Upper lobe of right lung (tissue), 1 donor: ENCODE results near the gene RNF220. TPM values are rescaled to one million over a fixed set of nuclear protein-coding genes. Genes with fewer than 3 reads are reported as not detected.
"Not testable (repeated sequence)": the region's sequence is repeated elsewhere in the genome, so short reads cannot be mapped to it uniquely, and the experiment has no call there.

Source experiments
- ATAC-seq: fragments of 200-7000 bp; cut with Tn5 transposase; one replicate; pipeline ENCODE4 v1.9.1; 2020; ENCODE audit warnings: mild to moderate bottlenecking, moderate library complexity
- DNase-seq: peaks from one replicate; pipeline ENCODE4 v3.0.0-alpha.2; 2020
- H3K27ac ChIP-seq: fragments of 200-600 bp; one replicate; pipeline ENCODE4 v1.8.0; 2022
- H3K27me3 ChIP-seq: fragments of 200-600 bp; one replicate; pipeline ENCODE4 v1.8.0; 2022; ENCODE audit warnings: mild to moderate bottlenecking
- H3K36me3 ChIP-seq: fragments of 200-600 bp; one replicate; pipeline ENCODE4 v1.8.0; 2022
- H3K4me1 ChIP-seq: fragments of 200-600 bp; one replicate; pipeline ENCODE4 v1.8.0; 2022
- H3K4me3 ChIP-seq: fragments of 200-600 bp; one replicate; pipeline ENCODE4 v1.8.0; 2022; ENCODE audit warnings: mild to moderate bottlenecking
- H3K9me3 ChIP-seq: fragments of 200-600 bp; one replicate; pipeline ENCODE4 v1.8.0; 2022
- intact Hi-C: fragments of 100-400 bp; cut with DNase I; formaldehyde crosslinking; loops from one replicate; pipeline ENCODE4 v1.11.0; 2022
- total RNA-seq: library from RNA; stranded (reverse); fragmentation: NEBNext Ultra II Directional; extraction: Animal tissue kit (Norgen Biotek cat#: 25700); gene quantifications from one replicate; pipeline ENCODE4 v1.2.1, GENCODE V29; 2021
- TF ChIP-seq, protein P1 (sequence below): fragments of 200-600 bp; IDR thresholded peaks from one replicate; pipeline ENCODE4 v1.8.0; 2022; ENCODE audit warnings: antibody characterized with exemption
- donor health status: DM: no; HTN: yes; CAD: no; lungs with severe emphysema.

Gene RNF220
- total RNA-seq, 1 donor from 2014 or later, result 72.6 TPM

DNA sequence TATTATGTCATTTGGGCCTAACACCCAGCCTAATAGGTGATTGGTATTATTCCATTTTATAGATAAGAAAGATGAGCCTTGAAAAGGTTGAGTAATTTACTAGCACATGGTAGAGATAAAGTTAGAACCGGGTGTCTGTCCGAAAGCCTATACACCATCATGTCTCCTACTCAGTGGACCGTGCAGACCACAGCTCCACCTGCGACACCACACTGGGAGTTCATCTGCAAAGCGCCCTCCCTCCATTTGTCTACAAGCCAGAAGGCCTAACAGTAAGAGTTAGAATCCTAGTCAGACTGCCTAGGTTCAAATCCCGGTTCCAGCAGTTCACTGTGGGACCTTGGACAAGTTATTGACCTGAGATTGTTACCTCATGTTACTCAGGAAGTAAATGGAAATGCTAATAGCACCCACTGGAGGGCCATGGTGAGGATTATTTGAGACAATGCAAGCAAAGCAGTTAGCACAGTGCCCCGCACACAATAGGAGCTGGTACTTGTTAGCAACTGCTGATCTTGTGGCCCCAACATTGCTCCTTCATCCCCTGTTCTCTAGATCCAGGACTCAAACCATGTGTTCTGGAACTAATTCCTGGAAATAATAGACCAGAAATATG, 289.9 kb downstream of the RNF220 start:
- TF ChIP-seq, protein P1, sequence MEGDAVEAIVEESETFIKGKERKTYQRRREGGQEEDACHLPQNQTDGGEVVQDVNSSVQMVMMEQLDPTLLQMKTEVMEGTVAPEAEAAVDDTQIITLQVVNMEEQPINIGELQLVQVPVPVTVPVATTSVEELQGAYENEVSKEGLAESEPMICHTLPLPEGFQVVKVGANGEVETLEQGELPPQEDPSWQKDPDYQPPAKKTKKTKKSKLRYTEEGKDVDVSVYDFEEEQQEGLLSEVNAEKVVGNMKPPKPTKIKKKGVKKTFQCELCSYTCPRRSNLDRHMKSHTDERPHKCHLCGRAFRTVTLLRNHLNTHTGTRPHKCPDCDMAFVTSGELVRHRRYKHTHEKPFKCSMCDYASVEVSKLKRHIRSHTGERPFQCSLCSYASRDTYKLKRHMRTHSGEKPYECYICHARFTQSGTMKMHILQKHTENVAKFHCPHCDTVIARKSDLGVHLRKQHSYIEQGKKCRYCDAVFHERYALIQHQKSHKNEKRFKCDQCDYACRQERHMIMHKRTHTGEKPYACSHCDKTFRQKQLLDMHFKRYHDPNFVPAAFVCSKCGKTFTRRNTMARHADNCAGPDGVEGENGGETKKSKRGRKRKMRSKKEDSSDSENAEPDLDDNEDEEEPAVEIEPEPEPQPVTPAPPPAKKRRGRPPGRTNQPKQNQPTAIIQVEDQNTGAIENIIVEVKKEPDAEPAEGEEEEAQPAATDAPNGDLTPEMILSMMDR, result no peak
- DNase-seq (peak; percentile 15), ATAC-seq (no peak)
- intact Hi-C loops, result no loop called here
- Histone ChIP-seq H3K27me3 (no peaks in the 10 kb centered on the region), H3K4me1 (no peaks in the 10 kb centered on the region), H3K9me3 (no peaks in the 10 kb centered on the region), H3K4me3 (no peak overlapping the region), H3K27ac (no peak overlapping the region), H3K36me3 (no peaks in the 10 kb centered on the region)

DNA sequence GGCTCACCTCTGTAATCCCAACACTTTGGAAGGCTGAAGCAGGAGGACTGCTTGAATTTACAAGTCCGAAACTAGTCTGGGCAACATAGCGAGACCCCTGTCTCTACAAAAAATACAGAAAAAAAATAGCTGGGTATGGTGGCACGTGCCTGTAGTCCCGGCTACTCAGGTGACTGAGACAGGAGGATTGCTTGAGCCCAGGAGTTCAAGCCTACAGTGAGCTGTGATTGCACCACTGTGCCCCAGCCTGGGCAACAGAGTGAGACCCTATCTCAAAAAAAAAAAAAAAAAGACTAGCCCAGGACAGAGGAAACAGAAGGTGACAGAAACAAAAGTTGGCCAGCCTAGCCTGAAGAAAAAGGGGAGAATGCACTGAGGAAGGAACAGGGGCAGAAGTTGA, 290.6 kb downstream of the RNF220 start:
- Histone ChIP-seq H3K27me3 (no peaks in the 10 kb centered on the region), H3K9me3 (no peaks in the 10 kb centered on the region), H3K4me3 (no peak overlapping the region), H3K4me1 (no peaks in the 10 kb centered on the region), H3K27ac (no peak overlapping the region), H3K36me3 (no peaks in the 10 kb centered on the region)
- TF ChIP-seq, protein P1, result no peak
- ATAC-seq, result no peak
- intact Hi-C loops, result no loop called here
- peak; percentile 26 for DNase-seq

DNA sequence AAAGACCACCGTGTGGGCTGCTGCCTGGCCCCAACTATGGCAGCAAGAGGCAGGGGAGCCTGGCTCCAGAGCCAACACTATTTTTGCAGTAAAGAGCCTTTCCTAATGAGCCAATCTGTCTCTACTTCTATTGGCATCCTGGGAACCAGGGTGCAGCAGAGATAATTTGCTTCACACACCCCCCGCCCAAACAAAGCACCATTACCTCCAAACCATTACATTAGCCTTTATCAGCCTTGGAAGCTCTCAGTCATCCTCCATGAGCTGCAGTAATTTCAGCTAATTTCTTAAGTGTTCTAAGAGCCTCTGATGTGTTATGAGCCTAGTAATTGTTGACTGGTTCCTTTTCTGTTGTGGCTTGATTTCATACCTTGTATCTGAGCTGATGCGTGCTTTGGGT, 291.0 kb downstream of the RNF220 start:
- Histone ChIP-seq H3K27ac (no peak overlapping the region), H3K27me3 (no peaks in the 10 kb centered on the region), H3K4me1 (no peaks in the 10 kb centered on the region), H3K4me3 (no peak overlapping the region), H3K9me3 (no peaks in the 10 kb centered on the region), H3K36me3 (no peaks in the 10 kb centered on the region)
- TF ChIP-seq, protein P1, result no peak
- no peak for ATAC-seq
- intact Hi-C loops, result no loop called here
- DNase-seq, result no peak

DNA sequence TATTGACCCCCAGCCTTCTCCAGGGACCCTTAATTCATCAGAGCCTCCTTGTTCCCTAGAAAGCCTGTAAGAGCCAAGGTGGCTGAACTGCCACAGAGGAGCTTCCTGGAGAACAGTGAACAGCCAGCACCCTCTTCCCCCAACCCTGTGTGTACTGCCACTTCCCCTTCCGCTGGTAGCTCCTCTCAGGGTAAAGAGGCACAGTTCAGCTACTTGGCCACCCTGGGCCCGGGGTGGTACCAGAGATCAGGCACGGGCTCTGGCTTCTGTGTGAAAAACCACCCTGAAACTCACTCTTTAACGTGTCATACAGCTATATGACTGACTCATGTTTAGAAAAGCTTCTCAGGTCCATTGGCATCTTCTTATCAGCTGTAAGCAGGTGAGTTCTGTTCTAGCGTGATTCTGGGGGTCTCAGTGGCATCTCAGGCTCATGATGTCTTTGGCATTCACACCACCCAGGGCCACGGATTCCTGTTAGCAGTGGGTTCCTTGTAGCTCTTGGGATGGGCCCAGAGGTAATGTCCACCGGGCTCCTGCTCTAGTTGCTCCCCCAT, 291.8 kb downstream of the RNF220 start:
- DNase-seq (no peak), ATAC-seq (peak; percentile 86)
- H3K27me3 ChIP-seq, result no peaks in the 10 kb centered on the region
- peak overlapping the region; percentile 6 for H3K27ac ChIP-seq
- H3K4me3 ChIP-seq, result no peak overlapping the region
- H3K4me1 ChIP-seq, result no peaks in the 10 kb centered on the region
- H3K9me3 ChIP-seq, result no peaks in the 10 kb centered on the region
- intact Hi-C loops, result no loop called here
- no peaks in the 10 kb centered on the region for H3K36me3 ChIP-seq
- TF ChIP-seq, protein P1, result no peak

DNA sequence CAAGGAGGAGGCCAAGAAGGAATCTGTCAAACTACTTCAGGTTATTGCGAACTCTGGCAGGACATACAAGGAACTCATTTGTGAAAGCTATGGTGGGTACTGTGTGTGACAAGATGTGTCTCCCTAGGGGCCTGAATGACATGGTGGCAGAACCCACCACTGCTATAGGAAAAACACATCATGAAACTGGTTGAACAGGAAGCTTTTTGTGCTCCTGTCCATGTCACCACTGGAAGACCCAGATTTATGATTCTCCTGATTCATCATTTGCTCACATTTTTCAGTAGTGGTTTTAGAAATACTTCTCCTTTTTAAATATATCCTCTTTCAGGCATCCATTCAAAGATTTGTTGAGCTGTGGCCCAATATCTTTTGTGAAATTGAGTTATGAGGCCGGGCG, 293.1 kb downstream of the RNF220 start:
- Histone ChIP-seq H3K36me3 (no peaks in the 10 kb centered on the region), H3K27ac (no peak overlapping the region), H3K4me3 (no peak overlapping the region), H3K9me3 (no peaks in the 10 kb centered on the region), H3K4me1 (no peaks in the 10 kb centered on the region), H3K27me3 (no peaks in the 10 kb centered on the region)
- no peak for ATAC-seq
- no peak for DNase-seq
- TF ChIP-seq, protein P1, result no peak
- intact Hi-C loops, result no loop called here

DNA sequence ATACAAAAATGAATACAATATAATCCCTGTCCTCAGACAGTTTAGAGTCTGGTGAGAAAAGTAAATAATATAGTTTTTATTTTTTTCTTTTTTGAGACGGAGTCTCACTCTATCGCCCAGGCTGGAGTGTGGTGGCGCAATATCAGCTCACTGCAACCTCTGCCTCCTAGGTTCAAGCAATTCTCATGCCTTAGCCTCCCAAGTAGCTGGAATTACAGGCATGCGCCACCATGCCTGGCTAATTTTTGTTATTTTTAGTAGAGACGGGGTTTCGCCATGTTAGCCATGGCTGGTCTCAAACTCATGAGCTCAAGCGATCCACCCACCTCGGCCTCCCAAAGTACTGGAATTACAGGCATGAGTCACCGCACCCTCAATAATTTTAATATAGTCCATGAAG, 294.3 kb downstream of the RNF220 start:
- H3K4me3 ChIP-seq, H3K9me3 ChIP-seq, H3K27ac ChIP-seq, H3K4me1 ChIP-seq, H3K27me3 ChIP-seq, DNase-seq, ATAC-seq, H3K36me3 ChIP-seq, intact Hi-C loops: not testable (repeated sequence)
